CD1c-positive myeloid dendritic cell (primary cell): ENCODE measurements around the gene OBP2A.
"Not testable (repeated sequence)": the region's sequence is repeated elsewhere in the genome, so short reads cannot be mapped to it uniquely, and the experiment has no call there.

Source experiments
- DNase-seq: peaks from one replicate; pipeline ENCODE4 v3.0.0-alpha.2; 2016; ENCODE audit errors: extremely low spot score

The OBP2A gene

DNA sequence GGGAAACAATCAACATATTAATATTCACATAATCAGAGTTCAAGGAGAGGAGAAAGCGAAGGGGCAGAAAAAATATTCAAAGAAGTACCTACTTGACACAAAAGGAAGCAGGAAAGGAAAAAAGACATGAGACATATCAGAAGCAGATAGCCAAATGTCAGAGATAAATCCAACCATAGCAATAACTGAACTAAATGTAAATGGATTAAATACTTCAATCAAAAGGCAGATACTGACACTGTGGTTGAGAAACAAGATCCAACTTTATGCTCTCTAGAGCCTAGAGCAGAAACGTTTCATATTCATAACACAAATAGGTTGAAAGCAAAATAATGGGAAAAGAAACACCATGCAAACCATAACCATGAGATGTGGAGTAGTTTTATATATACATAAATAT lies 36.5 kb upstream of the OBP2A start:
- DNase-seq, result no peak

DNA sequence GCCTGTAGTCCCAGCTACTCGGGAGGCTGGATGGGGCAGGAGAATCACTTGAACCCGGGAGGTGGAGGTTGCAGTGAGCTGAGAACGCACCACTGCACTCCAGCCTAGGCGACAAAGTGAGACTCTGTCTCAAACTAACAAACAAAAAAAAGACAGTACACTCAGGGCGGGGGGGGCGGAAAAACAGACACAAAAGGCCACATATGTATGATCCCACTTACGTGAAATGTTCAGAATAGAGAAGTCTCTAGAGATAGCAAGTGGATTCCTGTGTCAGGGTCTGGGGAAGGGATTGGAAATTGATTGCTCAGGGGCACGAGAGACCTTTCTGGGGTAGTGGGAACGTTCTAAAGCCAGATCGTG lies 33.7 kb upstream of the OBP2A start:
- no peak for DNase-seq

DNA sequence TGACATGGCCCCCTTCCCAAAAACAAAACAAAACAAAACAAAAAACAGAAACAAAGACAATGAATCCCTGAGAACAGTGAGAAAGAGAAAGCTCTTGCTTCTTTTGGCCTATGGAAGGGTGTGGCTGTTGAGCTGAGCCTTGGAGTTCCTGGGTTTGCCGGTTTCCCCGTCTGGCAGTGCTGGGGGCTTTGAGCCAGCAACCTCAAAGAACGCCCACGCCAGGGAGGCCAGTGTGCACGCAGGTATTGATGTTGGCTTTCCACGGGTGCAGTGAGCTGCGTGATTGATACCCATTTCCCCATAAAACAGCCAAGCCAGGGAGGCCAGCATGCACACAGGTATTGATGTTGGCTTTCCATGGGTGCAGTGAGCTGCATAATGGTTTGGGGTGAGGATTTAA lies 33.0 kb upstream of the OBP2A start:
- no peak for DNase-seq

- DNase-seq, result no peak
These were observed 32.5 kb upstream of the OBP2A start for GRCh38 chr9:135513351-135513846.

- DNase-seq, result not testable (repeated sequence)
These were observed 32.0 kb upstream of the OBP2A start for GRCh38 chr9:135513906-135514305.

DNA sequence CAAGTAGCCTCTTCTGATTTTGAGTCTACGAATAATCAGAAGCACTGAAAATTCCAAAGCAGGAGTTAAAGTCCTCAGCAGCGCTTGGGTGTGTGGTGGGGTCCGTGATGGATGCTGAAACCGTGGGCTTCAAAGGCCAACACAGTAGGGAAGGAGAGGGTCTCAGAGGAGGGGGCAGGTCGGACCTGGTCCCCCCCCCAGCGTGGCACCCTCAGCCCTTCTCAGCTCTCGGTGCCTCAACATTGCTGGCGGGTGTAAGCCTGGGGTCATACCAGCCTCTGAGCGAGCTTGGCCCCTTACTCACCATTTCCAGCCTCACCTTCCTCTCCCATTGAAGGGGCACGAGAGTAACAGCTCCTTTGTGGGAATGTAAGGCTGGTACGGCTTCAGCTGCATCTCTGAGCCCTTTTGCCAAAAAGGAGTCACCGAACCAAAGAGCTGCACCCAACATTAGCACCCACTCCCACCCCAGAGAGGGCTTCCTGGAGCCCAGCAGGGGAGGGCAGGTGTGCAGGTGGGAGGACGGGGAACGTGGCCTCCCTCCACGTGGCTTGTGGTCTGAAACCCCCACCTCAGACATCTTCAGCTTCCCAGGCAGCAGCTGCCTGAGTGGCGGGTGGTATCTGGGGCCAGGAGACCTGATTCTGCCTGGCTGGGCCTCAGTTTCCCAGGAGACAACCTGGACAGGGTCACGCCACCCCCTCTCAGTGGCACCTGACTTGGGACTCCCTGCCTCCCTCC lies 31.4 kb upstream of the OBP2A start:
- DNase-seq, result no peak

DNA sequence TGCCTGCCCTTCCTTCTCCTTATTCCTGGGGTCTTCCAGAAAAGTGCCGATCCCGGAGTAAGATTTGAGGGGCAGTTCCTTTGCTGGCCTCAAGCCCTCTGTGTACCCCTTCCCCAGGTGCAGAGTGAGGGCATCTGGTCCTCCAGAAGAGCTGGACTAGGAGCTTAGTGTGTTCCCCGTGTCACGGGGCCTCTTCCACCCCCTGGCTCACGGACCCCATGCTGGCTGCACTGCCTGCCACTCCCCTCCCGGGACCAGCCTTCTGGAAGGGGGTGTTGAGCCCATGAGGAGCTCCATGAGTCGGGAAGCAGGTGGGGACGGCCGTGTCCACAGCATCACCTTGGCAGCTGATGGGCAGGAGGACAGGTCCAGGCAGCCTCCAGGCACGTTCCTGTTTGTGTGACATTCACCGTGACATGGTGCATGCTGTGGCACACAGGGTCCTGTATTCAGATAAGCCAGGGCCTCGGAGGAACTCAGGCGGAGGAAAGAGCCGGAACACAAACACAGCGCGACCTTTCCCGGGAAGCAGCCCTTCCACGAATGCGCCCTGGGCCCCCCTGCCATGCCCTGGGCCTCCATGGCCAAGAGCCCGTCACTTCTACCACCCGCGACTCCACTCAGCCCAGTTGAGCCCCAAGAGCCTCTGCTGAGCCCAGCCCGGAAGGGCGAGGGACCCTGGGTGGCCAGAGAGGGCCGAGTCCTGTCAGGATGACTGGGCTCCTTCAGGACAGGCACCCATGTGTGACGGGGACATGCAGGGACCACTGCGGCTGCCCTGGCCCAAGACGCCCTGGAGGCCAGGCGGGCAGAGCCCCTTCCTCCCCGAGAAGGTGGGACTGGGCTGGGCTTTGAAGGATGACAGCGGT lies 30.6 kb upstream of the OBP2A start:
- DNase-seq, result no peak

- DNase-seq, result no peak
These were observed 29.6 kb upstream of the OBP2A start for GRCh38 chr9:135516132-135516860.

DNA sequence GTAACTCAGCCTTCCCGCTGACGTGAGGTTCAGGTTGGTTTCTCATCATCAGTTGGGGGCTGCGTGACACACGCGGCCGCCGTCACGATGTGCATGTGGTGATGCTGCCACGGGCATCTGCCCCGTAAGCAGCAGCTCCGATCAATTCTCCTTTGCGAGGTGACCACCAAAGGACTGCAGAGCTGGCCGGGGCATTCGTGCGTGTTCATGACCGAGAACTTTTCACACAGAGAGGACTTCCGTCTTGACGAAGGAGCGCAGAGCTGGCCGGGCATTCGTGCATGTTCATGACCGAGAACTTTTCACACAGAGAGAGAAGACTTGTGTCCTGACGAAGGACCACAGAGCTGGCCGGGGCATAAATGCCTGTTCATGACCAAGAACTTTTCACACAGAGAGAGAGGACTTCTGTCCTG lies 28.5 kb upstream of the OBP2A start:
- DNase-seq, result no peak

GRCh38 chr9:135519179-135519971 lies 26.6 kb upstream of the OBP2A start:
- DNase-seq, result no peak

DNA sequence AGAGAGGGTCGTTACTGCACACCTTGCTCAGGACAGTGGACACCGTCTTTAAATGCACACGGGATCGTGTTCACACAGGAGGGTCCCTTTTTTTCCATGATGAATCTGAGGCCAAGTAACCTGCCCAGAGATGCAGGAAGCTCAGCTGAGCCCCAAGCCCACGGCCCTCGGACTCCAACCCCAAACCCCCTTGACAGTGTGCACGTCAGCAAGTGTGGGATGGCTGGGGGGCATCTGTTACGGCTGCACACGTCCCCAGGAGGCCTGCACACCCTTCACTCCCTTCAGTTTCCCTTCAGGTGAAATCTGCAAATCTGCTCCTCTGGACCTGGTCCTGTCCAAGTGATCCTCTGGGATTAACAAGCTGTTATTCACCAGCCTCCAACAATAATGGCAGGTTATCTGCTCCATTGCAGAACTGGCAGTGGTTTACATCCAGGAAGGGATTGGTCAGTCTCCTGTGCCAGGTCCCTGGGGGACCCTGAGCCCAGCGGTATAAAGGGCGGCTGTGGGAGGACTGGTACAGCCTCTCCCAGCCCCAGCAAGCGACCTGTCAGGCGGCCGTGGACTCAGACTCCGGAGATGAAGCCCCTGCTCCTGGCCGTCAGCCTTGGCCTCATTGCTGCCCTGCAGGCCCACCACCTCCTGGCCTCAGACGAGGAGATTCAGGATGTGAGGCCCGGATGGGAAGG lies 24.9 kb upstream of the OBP2A start, which contains the start of gene LCN1:
LCN1 (plus strand) TSS at position 525 of the 692 bp plus-strand sequence; CDS start at position 583, 58 bp downstream.
- DNase-seq, result no peak

GRCh38 chr9:135521608-135522095 lies 24.3 kb upstream of the OBP2A start:
- no peak for DNase-seq

- DNase-seq, result no peak
These were observed 23.6 kb upstream of the OBP2A start for GRCh38 chr9:135522137-135522877.

DNA sequence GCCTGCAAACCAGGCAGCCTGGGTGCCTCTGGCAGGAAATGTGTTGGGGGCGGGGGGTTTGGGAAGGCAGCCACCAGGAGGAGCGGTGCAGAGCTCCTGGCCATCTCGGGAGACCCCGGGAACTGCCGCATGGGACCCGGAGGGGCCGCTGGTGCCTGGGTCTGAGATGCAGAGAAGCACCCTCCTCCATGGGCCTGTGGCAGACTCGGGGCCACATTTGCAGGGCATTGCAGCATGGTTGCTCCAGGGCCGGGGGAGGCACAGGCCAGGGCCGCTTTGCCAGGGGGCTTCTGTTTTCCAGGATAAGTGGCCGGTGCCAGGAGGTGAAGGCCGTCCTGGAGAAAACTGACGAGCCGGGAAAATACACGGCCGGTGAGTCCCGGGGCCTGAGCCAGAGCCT lies 23.0 kb upstream of the OBP2A start:
- DNase-seq, result no peak

- no peak for DNase-seq
These were observed 22.3 kb upstream of the OBP2A start for GRCh38 chr9:135523521-135524129.

DNA sequence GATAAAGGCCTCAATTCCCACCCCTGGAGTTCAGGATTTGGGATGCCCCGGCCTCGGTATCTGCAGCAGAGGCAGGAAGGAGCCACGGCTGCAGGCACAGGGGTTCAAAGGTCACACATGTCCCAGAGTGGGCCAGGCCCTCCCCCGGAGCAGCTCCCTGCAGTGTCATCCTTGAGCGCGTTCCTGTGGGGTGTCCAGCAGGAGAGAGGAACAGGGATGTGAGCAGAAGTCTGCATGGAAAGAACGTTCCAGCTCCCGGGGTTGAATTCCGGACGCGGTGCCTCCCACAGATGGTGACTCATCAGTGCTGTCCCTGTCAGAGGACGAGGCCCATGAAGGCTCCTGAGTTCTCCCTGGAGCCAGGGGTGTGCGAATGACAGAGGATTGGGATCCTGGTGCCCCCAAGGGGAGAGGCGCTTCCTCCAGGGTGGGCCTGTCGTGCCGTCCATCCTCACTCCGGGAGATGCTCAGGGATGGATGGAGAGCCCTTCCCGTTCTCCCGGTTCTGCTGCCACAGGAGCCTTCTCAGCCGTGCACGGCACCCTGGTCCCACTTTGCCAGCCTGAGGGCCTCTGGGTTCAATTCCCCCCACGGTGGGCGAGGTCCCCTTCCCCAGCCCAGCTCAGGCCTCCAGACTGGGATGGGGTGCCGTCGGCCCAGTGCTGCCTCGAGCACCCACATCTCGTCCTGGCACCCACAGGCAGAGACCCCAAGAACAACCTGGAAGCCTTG lies 21.6 kb upstream of the OBP2A start:
- DNase-seq, result no peak

DNA sequence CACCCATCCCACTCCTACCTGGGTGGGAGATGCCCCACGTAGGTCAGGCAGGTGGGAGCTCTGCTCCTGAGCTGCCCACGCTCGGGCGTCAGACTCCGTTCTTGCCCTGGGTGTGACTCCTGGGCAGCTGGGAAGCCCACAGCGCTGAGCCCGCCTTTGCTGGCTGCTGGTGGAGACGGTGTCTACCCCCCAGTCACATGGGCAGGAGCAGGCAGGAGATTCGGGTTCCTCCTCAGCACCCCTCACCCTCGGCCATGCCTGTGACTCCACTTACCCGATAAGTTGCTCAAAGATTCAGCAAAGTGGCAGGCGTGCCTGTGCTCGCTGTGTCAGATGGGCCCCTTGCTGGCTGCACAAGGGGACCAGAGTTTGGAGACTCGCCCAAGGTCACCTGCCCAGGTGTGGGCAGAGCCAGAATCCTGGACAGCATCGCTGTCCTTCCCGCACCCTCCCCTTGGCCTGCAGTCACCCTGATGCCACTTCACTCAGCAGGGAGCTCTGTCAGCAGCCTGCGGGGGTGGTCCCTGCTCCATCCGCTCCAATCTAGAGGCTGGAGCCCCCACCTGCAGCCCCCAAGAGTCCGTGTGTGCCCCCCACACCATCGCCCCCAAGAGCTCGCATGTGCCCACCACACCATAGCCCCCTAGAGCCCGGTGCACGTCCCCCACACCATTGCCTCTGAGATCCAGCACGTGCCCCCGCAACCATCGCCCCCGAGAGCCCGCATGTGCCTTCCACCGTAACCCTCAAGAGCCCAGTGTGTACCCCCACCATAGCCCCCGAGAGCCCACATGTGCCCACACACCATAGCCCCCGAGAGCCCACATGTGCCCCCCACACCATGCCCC lies 20.5 kb upstream of the OBP2A start:
- DNase-seq, result no peak
